ENCODE data around the gene LRRC45.
A peak's percentile ranks its signal among the peaks of the same experiment; 100 is the strongest.

The LRRC45 gene

DNA sequence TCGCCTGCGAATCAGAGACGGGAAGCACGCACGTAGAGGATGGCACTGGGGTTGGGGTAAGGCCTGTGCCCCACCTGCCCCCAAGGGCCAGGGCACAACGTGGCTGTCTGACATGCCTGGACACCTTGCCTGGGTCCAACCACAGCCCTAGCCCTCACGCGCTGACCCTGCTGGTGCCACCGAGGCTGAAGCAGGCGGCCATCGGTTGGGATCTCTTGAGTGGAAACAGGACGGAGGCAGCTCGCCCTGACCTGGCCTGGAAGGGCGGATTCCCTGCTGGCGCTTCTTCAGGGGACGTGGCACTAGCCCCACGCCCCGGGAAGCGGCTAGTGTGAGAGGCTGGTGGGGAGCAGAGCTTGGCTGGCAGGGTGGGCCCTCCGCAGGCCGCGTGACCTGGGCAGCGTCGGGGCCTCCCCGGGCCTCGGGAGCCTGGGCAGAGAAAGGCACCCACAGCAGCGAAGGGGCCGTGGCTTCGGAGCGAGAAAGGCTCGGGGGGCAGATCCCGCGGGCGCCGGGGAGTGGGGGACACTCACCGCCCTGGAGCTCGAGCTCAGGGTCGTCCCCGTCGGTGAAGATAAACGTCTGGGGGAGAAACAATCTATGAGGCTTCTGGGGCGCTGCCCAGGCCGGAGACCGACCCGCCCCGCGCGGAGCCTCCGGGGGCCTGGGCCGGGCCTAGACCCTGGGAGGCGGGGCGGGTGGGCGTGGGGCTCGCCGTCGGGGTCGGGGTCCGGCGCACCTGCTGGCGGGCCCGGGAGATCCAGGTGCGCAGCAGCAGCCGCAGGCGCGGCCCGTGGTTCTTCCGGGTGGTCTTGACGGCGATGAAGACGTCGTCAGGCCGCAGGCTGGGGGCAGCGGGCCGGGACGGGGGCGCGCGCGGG is 27.9 kb downstream of the LRRC45 start:
- no peak for DNase-seq (ENCODE audit: low read depth in 2 of 2)

- peak; percentile 47 to 80 for DNase-seq (ENCODE audit: low read depth in 2 of 2)
Measured at GRCh38 chr17:82051776-82052637, 28.9 kb downstream of the LRRC45 start, which contains the start of the genes GPS1 and RFNG. GPS1 (plus strand) TSS chr17:82051898; CDS start chr17:82051932, 34 bp downstream. RFNG (minus strand) TSS chr17:82051811; CDS start chr17:82051766, 45 bp downstream.

DNA sequence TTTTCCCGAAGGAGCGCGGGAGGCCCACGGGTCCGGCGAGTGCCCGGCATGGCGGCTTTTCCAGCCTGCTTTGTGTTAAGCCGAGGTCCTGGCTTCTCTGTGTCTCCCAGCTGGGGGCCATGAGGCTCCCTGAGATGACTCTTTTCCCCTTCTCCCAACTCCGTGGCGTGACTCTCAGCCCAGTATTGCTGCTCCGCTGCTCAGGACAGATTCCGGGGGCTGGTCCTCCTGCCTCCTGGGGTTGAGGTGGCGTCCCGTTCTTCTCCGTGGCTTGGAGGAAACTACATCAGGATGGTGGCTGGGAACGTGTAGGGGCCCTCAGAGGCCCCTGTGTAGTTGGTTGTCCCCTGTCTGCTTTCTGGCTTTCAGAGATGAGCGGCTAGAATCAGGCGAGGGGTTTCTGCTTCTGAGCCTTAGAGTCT is 29.5 kb downstream of the LRRC45 start:
- no peak for DNase-seq (ENCODE audit: low read depth in 2 of 2)

DNA sequence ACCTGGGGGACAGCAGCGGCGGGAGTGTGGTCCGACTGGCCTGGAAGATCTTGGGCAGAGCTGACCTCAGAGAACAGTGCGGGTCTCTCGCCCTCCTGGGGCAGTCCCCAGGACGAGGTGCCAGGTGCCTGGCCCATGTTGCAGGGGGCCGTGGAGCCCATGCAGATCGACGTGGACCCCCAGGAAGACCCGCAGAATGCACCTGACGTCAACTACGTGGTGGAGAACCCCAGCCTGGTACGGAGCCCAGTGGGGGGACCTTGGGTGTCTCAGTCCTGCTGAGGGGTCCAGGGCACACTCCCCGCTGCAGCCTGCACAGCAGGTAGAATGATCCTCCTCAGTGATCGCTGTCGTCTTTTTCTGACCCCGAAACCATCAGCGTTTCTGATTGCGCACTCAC is 30.0 kb downstream of the LRRC45 start:
- no peak for DNase-seq (ENCODE audit: low read depth in 2 of 2)

GRCh38 chr17:82053556-82054263 is 30.6 kb downstream of the LRRC45 start:
- no peak for DNase-seq (ENCODE audit: low read depth in 2 of 2)

- DNase-seq (ENCODE audit: low read depth in 2 of 2): no peak
Measured at GRCh38 chr17:82054351-82055022, 31.4 kb downstream of the LRRC45 start.

DNA sequence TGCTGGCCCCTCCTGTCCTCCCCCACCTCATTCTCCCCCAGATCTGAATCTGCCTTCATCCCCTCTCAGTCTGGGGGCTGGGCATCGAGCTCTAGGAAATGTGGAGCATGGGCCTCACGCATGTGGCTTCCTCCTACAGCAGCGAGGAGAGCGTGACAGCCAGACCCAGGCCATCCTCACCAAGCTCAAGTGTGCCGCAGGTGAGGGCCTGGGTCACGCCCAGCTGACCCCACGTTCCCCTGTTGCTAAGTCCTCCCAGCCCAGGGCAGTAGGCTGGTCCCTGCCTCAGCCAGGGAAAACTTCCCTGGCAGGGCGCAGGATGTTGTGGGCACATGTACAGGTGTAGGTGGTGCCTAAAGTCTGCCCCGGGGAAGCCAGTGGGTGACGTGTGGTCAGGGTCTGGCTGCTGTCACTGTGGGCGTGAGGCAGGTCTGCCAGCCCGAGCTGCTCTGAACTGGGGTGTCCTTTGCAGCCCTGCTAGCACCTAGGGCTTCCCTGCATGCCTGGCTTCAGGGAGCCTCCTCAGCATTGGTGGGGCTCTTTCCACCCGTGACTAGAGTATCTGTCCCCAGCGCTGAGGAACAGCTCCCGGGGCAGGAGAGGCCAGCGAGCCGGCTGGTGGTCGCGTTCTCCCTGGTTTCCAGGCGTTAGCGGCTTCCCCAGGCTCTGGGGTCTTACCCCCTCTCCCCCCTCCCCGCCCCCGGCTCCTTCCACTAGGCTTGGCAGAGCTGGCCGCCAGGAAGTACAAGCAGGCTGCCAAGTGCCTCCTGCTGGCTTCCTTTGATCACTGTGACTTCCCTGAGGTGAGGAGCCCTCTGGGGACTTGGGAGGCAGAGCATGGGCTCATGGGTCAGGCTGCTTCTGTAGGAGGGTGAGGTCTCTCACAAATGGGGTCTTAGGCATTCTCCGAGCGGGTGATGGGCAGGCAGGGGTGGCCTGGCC is 32.2 kb downstream of the LRRC45 start:
- DNase-seq (ENCODE audit: low read depth in 2 of 2): no peak

DNA sequence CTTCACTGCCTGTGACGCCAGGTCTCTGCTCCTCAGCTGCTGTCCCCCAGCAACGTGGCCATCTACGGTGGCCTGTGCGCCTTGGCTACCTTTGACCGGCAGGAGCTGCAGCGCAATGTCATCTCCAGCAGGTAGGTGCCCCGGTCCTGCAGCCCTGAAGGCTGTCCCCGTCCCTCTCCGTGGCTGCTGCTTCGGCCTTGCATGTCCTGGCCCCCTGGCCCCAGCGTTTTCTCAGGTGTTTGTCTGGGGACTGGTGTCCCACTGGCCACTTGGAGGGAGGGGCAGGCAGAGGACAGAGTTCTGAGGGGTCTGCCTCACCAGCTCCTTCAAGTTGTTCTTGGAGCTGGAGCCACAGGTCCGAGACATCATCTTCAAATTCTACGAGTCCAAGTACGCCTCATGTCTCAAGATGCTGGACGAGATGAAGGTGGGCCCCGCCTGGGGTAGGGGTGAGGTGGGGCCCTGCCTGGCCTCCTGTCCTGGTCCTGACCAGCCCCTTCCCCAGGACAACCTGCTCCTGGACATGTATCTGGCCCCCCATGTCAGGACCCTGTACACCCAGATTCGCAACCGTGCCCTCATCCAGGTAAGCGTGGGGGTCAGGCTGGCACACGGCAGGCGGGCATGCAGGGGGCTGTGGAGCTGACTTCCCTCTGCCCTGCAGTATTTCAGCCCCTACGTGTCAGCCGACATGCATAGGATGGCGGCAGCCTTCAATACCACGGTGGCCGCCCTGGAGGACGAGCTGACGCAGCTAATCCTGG is 33.0 kb downstream of the LRRC45 start:
- no peak for DNase-seq (ENCODE audit: low read depth in 2 of 2)

- DNase-seq (ENCODE audit: low read depth in 2 of 2): no peak
Measured at GRCh38 chr17:82056729-82057621, 33.9 kb downstream of the LRRC45 start.

DNA sequence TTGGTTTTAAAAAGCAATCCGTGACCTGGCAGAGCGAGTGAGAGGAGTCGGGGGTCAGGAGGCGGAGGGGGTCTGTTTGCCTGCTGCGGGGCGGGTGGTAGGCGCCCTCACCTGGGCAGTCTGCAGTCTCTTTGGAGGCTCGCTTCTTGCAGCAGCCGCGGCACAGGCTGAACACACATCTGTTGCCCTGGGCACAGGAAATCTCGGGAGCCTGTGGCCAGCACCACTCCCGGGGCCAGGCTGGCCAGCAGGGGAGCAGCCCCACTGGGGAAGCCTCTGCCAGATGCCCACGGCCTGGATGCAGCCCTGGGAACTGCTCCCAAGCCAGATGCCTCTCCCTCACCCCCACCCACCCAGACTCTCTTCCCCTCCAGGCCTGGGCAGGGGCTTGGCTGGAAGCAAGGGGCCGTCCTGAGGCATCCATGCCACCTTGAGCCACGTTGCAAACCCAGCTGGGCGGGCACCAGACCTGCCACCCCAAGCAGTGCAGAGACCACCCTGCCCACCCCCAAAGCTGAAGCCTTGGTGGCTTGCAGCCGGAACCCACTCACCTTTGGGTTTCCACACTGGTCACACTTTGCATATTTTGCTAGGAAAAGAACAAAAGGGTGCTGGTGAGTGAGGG is 35.2 kb downstream of the LRRC45 start:
- DNase-seq (ENCODE audit: low read depth in 2 of 2): no peak

DNA sequence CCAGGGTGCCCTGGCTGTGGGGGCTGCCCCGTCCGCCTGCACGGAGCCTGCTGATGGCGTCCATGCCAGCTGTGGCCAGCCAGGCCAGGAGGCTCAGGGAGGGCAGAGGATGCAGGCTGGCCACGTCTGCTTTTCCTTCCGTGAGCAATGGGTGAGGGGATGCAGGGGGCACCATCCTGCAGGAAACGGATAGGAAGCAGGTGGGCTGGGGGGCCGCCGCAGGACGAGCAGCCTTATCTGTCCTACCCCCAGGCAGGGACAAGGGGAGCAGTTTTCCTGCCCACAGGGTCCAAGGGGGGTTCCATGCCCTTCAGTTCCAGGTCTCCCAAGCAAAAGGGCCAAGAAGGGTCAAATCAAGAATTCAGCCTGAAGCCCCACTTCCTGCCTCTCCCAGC is 35.7 kb downstream of the LRRC45 start:
- DNase-seq (ENCODE audit: low read depth in 2 of 2): no peak

DNA sequence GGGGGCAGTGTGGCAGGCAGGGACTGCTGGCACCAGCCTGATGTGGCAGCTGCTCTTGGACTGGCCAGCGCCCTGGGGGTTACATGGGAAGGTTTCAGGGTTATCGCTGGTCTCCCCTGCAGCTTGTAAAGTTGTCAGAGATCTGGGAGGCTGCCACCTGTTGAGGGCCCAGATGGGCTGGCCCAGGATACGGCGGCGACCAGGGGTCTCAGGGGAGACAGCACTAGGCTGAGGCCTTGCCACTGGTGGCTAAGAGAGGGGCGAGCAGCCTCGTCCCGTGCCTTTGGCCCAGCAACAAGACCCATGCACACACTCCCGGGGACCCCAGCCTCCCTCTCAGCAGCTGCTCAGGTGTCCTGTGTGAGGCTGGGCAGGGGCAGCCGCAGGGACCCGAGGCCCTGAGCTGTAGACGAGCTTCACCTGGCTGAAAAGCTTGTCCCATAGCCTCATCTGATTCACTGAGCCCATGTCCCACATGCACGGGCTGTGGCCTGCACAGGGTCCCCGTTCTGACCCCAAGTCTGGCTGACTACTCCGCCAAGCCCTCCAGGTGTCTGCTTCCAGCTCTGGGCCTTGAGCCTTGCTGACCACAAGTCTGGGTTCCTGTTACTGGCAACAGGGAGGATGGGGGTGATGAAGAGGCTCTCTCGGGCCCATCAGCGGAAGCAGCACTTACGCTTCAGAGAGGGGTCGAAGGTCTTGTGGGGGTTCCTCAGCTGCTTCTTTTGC is 36.3 kb downstream of the LRRC45 start:
- DNase-seq (ENCODE audit: low read depth in 2 of 2): no peak

- DNase-seq (ENCODE audit: low read depth in 2 of 2): no peak
Measured at GRCh38 chr17:82060001-82060380, 36.9 kb downstream of the LRRC45 start.

GRCh38 chr17:82060614-82061013 is 37.5 kb downstream of the LRRC45 start:
- DNase-seq (ENCODE audit: low read depth in 2 of 2): no peak

DNA sequence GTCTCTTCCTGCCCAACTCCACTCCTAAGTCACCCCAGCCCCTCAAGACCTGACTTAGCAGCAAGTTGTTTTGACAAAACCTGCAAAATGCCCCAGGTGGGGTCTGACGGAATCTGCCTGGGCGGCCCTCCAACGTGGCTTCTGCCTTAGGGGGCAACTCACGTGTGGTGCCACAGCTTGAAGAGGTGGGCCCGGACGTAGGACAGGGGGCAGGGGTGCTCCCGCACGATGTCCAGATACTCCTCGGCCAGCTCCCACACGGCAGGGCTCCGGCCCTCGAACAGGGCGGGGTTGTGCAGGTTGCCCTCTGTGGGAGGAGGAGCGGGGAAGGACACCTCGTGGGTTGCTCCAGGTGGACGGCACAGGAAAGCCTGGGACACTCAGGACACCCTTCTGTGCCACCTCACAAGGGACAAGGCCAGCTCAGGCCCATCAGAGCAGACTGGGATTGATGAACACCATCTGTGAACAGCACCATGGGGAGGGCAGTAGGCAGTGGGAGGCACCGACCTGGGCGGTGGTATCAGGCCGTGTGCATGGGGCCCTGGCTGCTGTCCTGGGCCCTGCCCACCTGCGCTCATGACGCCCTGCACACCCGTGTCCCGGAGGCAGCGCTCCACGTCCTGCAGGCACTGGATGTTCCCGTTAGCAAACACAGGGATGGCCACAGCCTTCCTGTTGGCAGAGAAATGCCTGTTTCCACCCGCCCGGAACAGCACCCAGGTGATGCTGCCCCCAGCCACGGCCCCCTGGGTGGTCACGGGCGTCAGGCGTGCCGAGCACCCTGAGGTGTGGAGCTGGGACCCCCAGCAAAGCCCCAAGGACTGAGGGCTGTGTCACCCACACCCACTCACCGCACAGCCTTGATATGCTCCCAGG is 38.2 kb downstream of the LRRC45 start:
- DNase-seq (ENCODE audit: low read depth in 2 of 2): no peak
